ENCODE results near the gene NID1.

NID1 gene

DNA sequence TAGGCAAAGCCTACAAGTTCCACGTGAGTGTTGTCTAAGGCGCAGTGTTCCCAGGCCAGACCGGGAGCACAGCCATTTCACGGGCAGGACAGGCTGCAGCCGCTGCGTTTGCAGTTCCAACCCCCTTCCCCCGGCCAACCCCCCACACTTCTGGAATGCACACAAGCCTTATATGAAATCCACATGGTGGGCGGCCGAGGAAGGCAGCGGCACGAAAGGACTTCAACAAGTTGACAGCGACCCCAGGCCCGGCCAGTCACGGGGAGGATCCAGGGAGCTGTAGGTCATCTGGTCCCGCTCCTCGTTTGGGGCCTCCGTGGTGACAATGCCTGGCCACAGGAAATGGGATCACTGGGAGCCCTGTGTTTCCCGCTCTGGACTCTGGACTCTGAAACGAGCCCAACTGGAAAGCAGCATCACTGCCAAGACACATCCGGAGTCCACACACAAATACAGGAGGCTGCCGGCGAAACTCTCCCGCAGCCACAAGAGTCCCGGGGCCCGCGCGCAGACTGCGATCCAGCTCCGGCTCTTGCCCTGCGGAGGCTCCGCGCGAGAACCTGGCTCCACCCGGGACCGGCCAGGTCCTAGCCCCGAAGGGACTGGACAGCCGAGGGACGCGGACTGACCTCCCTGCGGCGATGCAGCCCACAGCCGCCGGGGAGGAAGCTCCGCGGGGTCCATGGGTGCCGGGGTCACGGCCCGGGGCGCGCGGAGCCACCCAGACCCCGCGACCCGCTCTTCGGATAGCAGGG lies 794 bp downstream of the NID1 start:
- peak; percentile 80 for DNase-seq (ENCODE audit: low spot score)

DNA sequence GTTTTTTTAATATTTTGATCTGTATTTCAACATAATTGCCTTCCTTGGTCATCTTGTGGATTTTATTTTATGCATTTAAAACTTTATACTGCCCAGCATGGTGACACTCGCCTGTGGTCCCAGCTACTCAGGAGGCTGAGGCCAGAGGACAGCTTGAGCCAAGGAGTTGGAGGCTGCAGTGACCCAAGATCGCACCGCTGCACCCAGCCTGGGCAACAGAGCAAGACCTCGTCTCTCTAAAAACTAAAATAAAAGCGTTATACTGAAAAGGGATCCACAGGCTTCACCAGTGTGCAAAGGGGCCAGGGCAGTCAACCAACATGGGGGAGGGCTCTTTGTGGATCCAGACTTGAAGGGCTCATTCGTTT lies 1.4 kb downstream of the NID1 start:
- DNase-seq (ENCODE audit: low spot score): no peak

DNA sequence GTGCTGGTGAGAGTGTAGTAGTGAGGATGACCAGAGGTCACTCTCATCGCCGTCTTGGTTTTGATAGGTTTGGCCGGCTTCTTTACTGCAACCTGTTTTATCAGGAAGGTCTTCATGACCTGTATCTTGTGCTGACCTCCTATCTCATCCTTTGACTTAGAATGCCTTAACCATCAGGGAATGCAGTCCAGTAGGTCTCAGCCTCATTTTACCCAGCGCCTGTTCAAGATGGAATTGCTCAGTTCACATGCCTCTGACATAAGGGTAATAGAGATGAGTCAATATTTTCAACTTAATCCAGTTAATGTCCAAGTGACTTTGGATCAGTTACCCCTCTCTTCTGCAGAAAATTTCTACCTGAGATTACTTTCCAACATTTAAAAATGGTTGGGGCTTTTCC lies 4.6 kb downstream of the NID1 start:
- DNase-seq (ENCODE audit: low spot score): no peak

DNA sequence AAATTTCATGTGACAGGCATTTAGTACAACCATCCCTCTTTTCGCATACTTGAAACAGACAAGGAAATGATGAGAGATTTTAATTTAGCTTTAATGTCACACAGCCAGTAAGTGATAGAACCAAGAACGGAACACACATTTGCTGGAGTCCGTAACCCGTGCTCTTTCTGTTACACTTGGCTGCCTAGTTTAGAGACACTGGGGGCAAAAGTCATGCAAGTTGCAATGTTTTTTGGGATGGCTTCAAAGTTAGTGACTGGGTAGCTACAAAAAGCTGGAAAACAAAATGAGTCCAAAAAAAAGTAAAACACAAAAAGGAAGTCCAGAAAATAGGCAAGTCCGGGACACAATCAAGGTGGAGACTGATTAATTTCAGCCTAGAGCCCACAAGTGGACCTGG lies 5.9 kb downstream of the NID1 start:
- no peak for DNase-seq (ENCODE audit: low spot score)

DNA sequence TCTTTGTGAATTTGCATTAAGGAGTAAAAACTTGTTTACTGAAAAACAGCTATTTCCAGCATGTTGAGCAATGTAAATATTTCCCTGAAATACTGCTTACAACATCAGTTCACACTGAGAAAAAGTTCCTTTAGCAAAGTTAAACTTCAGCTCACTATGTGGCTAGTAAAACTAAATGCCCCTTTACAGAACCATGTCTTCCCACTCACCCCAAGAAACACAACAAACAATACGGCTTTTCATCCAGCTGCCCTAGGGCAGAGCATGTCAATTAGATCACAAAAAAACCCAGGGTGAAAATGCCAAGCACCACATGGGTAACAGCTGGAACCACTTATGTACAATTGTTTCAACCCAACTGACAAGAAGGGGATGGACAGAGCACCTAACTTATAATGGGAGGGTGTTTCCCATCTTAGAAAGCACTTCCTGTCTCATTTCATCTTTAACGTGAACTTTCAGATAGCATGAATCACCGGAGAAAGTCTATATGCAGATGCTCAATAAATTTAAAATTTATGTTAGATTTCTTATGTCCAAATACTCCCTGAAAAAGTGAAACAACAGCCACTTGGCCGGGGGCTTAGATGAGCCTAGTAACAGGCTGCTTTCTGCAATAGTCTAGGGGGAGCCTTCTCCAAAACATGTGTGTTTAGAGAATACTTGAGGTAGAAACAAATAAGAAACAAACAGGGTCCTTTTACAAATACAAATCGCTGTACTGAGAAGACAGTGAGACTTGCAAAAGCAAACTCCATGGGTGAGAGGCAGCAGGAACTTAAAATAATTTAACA lies 6.6 kb downstream of the NID1 start:
- peak; percentile 42 for DNase-seq (ENCODE audit: low spot score)

DNA sequence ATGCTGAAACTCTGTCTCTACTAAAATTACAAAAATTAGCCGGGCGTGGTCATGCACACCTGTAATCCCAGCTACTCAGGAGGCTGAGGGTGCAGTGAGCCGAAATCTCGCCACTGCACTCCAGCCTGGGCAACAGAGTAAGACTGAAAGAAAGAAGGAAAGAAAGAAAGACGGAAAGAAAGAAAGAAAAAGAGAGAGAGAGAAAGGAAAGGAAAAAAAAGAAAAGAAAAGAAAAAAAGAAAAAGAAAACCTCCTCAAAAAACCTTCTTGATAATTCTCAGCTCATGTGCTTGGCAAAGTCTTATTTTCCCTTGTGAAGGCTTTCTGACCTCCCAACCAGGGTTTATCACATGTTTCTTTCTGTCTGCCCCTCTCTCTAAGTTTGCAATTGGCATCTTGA lies 7.3 kb downstream of the NID1 start:
- no peak for DNase-seq (ENCODE audit: low spot score)

DNA sequence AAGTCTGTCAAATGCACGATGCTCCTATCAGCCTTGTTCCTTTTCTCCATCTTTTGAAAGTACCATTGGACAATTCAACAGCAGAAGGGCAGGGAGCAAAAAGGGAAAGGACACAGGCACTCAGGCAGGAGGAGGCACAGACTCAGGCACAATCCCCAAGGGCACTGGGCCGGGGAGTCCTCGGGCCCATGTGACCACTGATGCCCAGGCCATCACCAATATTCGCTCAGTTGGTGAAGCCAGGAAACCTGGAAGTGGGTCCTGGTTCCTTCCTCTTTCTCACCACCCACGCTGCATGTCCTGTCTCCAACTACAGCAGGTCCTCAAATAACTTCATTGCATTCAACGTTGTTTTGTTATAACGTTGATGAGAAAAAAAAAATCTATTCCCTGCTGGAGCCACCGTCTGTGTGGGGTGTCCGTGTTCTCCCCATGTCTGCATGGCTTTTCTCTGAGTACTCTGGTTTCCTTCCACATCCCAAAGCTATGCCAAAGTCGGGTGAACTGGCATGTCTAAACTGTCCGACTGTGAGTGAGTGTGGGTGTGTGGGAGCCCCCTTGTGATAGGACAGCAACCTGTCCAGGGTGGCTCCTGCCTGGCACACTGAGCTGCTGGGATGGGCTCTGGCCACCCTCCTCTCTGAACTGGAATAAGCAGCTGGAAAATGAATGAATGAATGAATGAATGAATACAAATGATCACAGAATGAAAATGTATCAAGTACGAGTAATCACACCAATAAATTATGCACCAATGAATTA lies 12.5 kb downstream of the NID1 start:
- DNase-seq (ENCODE audit: low spot score): no peak

DNA sequence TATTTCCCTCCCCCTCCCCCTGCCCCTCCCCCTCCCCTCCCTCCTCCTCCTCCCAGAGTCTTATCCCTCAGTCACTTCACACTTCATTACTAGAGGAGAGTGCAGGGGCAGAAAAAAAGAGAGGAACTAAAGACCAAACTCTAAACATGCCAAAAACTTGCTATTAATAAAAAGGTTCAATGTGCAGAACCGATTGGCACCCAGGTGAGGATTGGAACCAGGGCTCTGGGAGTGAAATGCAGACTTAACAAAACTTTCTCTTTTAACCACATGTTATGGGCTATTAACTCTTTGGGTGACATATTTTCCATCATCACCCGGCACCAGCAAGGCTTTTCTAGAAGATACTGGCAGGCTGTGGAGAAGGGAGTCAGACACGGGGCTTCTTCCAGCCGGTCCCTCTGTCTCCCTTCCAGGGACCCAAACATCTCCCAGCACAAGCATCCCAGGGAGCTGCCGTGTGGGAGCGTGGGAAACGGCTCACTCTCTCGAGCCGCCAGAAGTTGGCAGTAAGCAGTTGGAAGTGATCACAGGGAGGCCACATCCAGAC lies 13.6 kb downstream of the NID1 start:
- DNase-seq (ENCODE audit: low spot score): peak; percentile 63

DNA sequence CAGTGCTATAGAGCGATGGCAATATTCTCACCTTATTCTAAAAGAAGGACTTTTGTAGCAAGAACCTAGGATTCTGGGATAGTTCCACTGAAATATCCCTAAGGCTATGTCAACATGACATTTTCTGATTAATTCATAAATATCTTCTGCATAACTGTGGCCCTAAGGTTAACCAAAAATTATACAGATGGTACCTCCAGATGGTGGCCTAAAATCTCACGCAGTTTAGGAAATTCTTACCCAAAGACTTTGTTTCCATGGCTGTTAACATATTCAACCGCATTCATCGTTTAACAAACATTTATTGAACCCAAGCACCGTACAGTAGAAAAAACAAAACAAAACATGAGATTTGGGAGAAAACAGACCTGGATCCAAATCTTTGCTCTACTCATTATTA lies 19.1 kb downstream of the NID1 start:
- no peak for DNase-seq (ENCODE audit: low spot score)

DNA sequence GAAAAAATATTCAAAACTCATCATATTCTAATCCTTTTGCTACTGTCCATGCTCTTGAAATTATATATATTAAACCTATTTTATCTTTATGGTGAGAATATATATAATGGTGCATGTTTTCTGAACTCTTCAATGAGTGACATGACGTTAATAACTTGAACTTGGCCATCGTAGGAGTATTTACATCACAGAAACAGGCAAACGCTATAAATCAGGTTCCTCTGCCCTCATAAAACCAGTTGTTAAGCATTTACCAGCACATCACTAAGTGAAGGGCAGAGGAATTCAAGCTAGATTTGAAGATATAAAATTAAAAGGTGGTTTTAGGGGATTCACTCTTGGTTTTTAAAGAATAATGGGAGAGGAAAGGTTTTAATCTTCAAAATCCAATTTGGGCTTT lies 20.5 kb downstream of the NID1 start:
- no peak for DNase-seq (ENCODE audit: low spot score)

DNA sequence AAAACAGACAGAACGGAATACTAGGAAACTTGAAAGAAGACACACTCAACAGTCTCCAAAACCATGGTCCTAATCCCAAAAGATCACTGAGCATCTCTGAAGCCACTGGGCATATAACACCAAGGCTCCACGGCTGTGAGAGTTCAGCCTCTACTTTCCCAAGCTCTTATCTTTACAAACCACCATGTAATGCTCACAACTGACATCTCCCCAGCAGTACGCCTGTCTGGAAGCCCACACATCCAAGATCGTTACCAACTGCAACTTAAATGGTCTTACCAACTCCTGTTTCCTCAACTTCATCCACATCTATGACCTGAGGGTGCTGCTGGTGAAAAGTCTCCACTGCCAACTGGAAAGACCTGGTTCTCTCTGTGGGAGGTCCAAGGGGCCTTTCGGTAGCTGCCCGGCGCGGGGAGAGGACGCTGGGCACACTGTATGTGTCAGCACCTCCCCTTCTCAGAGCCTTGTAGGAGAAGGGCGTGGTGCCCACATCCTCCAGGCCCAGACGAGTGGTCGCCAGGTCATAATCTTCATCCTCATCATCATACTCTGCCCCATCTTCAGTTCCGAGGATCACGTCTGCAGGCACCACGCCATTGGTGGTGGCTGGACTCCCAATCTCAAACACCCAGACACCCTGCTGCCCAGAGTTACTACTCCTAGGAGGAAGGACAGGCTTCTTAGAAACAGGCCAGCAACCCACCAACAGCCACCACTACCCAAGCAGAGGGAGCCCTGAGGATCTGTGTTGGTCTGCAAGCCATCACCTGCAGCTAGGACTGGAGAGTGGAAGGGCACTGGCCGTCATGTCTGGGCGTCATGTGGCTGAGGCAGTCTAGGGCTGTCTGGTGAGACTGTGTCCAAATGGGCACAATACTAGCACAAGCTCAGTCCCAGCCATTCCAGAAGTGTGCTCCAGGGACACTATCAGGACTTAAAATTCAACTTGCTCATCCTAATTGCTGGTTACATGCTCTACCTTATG lies 23.0 kb downstream of the NID1 start:
- DNase-seq (ENCODE audit: low spot score): no peak

DNA sequence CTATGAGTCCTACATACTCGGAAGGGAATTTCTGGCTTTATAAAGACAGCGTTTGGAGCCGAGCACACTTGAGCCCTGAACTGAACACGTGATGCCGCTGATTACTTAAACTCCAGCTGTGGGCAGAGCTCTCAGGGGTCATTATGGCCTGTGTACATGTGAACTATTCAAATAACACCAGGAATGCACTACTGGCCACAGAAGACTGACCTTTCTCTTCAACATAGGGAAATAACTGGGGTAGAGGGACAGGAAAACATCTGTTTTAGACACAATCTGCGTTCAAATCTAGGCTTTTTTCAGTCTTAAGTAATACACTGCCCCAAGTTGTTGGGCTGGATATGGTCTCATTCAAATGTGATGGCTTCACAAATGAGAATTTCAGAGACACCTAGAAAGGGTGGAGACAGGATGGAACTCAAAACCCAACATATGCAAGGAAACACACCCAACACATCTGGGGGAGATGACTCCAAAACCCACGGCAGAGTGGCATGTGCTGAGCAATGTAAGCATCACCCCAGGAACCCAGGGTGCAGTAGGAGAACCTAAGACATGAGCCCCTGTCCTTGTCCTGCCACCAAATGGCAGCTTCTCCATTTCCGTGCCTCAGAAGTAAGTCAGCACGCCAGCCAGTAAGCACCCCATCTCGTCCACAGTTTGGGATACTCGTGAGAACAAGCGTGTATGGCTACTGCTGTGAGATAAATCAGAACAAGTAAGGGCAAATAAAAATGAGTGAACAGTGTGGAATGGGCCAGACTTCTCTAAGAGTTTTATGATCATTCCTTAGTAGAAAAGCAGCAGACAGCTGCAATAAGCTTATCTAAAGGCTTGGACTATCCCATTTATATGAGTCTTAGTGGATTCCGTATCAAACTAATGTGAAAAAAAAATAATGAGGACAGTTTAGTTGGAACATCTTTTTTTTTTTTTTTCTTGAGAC lies 24.9 kb downstream of the NID1 start:
- DNase-seq (ENCODE audit: low spot score): no peak

DNA sequence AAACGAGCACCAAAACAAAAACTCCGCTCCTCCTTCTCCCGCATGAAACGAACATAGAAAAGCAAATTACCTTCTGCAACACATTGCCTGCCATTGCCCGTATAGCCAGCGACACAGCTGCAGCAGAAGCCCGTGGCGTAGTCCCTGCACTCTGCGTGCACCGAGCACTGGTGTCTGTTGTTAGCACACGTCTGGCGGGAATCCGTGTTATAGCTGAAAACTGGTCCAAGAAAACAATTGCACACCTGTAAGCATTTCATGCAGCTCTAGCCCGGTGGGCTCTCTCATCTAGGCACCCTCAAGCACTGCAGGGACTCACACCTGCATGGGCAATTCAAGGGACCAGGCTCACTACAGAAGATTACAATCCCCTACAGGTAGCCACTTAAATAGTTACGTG lies 26.9 kb downstream of the NID1 start:
- DNase-seq (ENCODE audit: low spot score): no peak

DNA sequence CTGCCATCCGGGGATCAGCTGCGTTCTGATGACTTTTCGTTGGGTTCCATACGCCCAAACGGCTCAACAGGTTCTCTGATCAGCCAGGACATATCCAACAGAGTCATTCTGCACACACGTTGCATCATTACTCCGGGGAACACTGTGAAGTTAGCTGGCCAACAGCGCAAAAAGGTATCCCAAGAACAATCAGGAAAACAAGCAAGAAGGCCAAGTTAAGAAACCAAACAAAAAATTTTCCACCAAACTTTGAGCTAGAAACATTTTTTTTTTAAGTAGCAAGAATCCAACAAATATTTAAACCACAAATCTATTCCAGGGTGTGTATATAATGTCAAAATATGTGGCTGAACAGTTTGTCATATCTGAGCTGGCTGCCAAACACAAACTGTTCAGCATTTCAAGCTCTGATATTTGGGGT lies 29.2 kb downstream of the NID1 start:
- DNase-seq (ENCODE audit: low spot score): peak; percentile 54

DNA sequence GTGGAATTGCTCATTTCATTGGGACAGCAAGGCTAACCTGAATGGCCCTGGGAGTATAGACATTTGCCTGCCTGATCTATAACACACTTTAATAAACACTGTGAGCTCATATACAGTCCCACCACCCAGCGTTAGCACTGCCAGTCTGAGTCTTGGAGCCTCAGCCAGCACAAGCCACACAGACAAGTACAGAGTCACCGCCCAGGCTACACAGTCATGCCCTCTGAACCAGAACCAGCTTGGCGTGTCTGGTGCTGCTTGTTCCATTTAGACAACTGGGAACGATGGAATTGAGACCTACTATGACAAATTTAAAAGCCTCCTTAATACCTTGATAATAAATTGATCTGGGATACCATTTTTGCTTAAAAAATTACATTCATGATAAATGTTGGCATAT lies 31.6 kb downstream of the NID1 start:
- DNase-seq (ENCODE audit: low spot score): no peak

DNA sequence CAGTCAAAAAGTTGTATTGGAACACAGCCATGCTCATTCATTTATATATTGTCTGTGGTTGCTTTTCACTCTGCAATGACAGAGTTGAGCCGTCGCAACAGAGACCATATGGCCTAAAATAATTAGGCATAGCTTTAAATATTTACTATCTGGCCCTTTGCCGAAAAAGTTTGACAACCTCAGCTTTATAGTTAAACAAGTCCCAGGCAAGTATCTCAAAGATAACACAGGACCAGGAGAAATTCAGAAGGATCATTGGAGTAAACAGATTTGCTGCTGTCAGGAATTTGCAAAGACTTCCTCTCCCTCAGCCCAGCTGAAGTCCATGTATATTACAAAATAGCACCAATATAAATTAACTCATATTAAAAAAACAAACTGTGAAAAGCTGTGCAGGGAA lies 34.4 kb downstream of the NID1 start:
- DNase-seq (ENCODE audit: low spot score): no peak

DNA sequence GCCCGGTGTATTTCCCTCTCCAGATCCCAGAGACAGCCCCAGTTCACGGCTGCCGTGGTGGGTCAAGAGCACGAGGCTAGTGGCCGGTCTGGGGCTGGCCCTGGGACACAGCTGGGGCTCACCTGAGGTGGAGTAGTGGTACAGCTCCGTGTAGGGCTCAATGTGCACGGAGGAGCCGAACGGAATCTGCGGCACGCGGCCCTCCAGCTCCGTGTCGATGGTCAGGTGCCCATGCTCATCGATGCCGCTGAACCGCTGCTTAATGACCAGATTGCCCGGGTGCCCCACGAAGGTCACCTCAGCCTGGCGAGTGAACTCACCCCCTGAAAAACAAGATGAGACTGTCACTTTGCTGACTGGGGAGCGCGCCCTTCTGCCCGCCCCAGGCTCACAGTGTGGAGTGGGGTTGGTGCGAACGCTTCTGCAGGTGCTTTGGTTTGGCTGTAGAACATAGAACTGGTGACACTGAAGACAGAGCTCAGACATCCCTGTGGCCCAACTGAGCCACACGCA lies 35.4 kb downstream of the NID1 start:
- DNase-seq (ENCODE audit: low spot score): no peak

DNA sequence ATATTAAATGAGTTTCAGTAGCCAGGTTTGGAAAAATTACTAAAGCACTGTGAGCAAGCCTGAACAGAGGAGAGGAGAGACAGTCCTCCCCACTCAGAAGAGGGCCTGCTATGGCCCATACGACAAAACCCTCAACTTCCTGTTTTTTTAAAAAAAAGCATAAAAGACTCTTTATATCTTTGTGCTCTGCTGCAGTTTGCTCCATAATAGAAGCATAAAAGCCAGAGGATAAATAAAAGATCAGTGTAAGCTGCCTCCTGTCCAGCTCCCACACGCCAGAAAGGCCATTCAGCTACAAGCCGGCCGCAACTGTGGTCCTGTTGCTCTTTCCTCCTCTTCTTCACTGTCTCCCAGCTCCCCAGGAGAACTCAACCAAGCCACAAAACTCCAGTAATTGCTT lies 37.8 kb downstream of the NID1 start:
- DNase-seq (ENCODE audit: low spot score): no peak

DNA sequence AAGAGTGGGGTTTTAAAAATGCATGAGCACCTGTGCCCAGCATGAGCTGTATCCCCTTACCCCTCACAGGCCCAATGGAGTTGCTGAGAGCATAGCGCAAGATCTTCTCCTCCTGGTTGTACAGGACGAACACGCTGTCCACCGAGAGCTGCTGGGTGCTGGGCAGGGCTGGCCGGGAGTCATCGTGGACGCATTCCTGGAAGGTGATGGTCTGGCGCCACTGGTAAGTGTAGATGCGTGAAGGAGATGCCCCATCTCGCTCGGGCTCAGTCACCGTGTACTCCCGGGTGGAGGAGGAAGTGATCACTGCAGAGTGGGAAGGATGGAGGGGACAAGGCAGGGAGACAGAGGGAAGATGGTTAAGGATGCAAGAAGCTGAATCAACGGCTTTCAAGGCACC lies 39.1 kb downstream of the NID1 start:
- no peak for DNase-seq (ENCODE audit: low spot score)

DNA sequence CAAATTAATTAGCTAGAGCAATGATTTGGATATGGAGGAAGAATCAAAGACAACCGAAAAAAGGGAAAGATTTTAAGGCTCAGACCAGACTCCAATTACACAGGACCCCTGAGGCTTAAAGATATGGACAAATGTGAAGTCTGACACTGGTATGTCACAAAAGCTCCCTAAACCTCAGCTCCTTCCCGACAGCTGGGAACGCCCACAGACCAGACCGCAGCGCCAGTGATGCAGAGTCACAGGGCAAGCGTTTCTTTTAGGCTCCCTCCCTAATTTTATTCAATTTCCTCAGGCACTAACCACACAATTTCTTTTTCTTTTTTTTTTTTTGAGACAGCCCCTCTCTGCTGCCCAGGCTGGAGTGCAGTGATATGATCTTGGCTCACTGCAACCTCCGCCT lies 40.2 kb downstream of the NID1 start:
- no peak for DNase-seq (ENCODE audit: low spot score)

All from AG20443 (cell line).